Endodermal cell (in vitro differentiated cells): ENCODE measurements around the gene LIPH. TPM values are rescaled to one million over a fixed set of nuclear protein-coding genes. Genes with fewer than 3 reads are reported as not detected.

Source experiments
- DNase-seq: peaks from one replicate; pipeline ENCODE4 v3.0.0-alpha.2; 2017
- H3K27ac ChIP-seq: 2 replicates; pipeline ENCODE4 v1.5.1; 2013; ENCODE audit warnings: mild to moderate bottlenecking, low read depth, low read length, moderate library complexity
- H3K27me3 ChIP-seq: 2 replicates; pipeline ENCODE4 v1.6.1; 2013; ENCODE audit warnings: mild to moderate bottlenecking, low read length, moderate library complexity; ENCODE audit not compliant: insufficient read depth, control insufficient read depth, poor library complexity, severe bottlenecking
- H3K36me3 ChIP-seq: 2 replicates; pipeline ENCODE4 v1.7.0; 2013; ENCODE audit warnings: mild to moderate bottlenecking, low read length, moderate library complexity; ENCODE audit not compliant: control insufficient read depth, insufficient read depth
- H3K4me1 ChIP-seq: one replicate; pipeline ENCODE4 v1.7.0; 2013; ENCODE audit warnings: low read length; ENCODE audit not compliant: control insufficient read depth, insufficient read depth
- H3K4me3 ChIP-seq: 2 replicates; pipeline ENCODE4 v1.5.1; 2013; ENCODE audit warnings: mild to moderate bottlenecking, low read length, moderate library complexity
- H3K9ac ChIP-seq: 2 replicates; pipeline ENCODE4 v1.6.1; 2013; ENCODE audit warnings: mild to moderate bottlenecking, low read length, moderate library complexity; ENCODE audit not compliant: poor library complexity, severe bottlenecking; ENCODE audit errors: extremely low read depth
- H3K9me3 ChIP-seq: 2 replicates; pipeline ENCODE4 v1.6.1; 2013; ENCODE audit warnings: mild to moderate bottlenecking, low read length, moderate library complexity; ENCODE audit not compliant: control insufficient read depth
- H3K27ac Mint-ChIP-seq: 2 replicates; pipeline ENCODE4 v1.8.0; 2020; ENCODE audit warnings: mixed read lengths
- H3K27me3 Mint-ChIP-seq: 2 replicates; pipeline ENCODE4 v1.8.0; 2021; ENCODE audit warnings: mild to moderate bottlenecking, mixed read lengths; ENCODE audit not compliant: insufficient read depth
- H3K36me3 Mint-ChIP-seq: 2 replicates; pipeline ENCODE4 v1.8.0; 2020; ENCODE audit warnings: low read depth, mixed read lengths
- H3K4me1 Mint-ChIP-seq: 2 replicates; pipeline ENCODE4 v1.8.0; 2020; ENCODE audit warnings: mixed read lengths
- H3K4me3 Mint-ChIP-seq: 2 replicates; pipeline ENCODE4 v1.8.0; 2020; ENCODE audit warnings: mild to moderate bottlenecking, moderate library complexity, mixed read lengths
- H3K9me3 Mint-ChIP-seq: 2 replicates; pipeline ENCODE4 v1.8.0; 2020; ENCODE audit warnings: mild to moderate bottlenecking, mixed read lengths
- CTCF ChIP-seq: fragments of 200-600 bp; sonication (generic); conservative IDR thresholded peaks from 2 replicates; pipeline ENCODE4 v1.5.0; 2021; ENCODE audit warnings: antibody characterized with exemption, mild to moderate bottlenecking
- WGBS, 2 experiments: methylation state at CpG; one replicate each; pipeline versions ENCODE4 v1.1.5 to v1.1.7; 2013; ENCODE audit warnings: missing lambda C conversion rate in 2 of 2, mixed read lengths in 1 of 2; ENCODE audit not compliant: insufficient coverage in 1 of 2, insufficient read length in 1 of 2; 5-methylcytosine and 5-hydroxymethylcytosine counted together
- total RNA-seq, 2 donors: library from RNA; stranded (reverse); fragmentation: NEBNext Ultra II Directional in 1 of 2; extraction: Animal tissue kit (Norgen Biotek cat#: 25700) in 1 of 2; gene quantifications; 2 replicates in 1 of 2; 3 replicates in 1 of 2; pipeline ENCODE4 v1.2.1, GENCODE V29; 2021

LIPH gene
- total RNA-seq, 2 donors from 2014 or later = 0.81 to 2.3 TPM

- H3K9me3 Mint-ChIP-seq = no peaks in the 10 kb centered on the region
- no peak overlapping the region for H3K9ac ChIP-seq
- no peaks in the 10 kb centered on the region for H3K36me3 Mint-ChIP-seq
- H3K4me1 ChIP-seq = no peaks in the 10 kb centered on the region
- H3K27ac Mint-ChIP-seq = no peak overlapping the region
- no peak overlapping the region for H3K27ac ChIP-seq
- H3K27me3 Mint-ChIP-seq = peaks cover 18% of the 10 kb centered on the region
- no peak for DNase-seq
- H3K9me3 ChIP-seq = no peaks in the 10 kb centered on the region
- H3K36me3 ChIP-seq = no peaks in the 10 kb centered on the region
- 81 to 84% methylated on average over 2 to 3 of the region's 3 CpGs for WGBS, 2 experiments
- no peak overlapping the region for H3K4me3 Mint-ChIP-seq
- TF ChIP-seq CTCF = no peak
- H3K4me1 Mint-ChIP-seq = no peaks in the 10 kb centered on the region
- H3K4me3 ChIP-seq = no peak overlapping the region
- no peaks in the 10 kb centered on the region for H3K27me3 ChIP-seq
Observed at GRCh38 chr3:185504636-185505035, 47.8 kb downstream of the LIPH start.

GRCh38 chr3:185503521-185503920, 48.9 kb downstream of the LIPH start:
- peaks cover 3% of the 10 kb centered on the region for H3K9me3 ChIP-seq
- H3K4me1 Mint-ChIP-seq = no peaks in the 10 kb centered on the region
- no peaks in the 10 kb centered on the region for H3K36me3 ChIP-seq
- no peaks in the 10 kb centered on the region for H3K36me3 Mint-ChIP-seq
- DNase-seq = no peak
- H3K27me3 ChIP-seq = no peaks in the 10 kb centered on the region
- H3K4me3 Mint-ChIP-seq = no peak overlapping the region
- H3K27me3 Mint-ChIP-seq = peaks cover 20% of the 10 kb centered on the region
- no peaks in the 10 kb centered on the region for H3K4me1 ChIP-seq
- no peak overlapping the region for H3K27ac ChIP-seq
- no peak overlapping the region for H3K9ac ChIP-seq
- no peak overlapping the region for H3K27ac Mint-ChIP-seq
- 82 to 86% methylated on average over 1 of the region's 1 CpG for WGBS, 2 experiments
- H3K9me3 Mint-ChIP-seq = no peaks in the 10 kb centered on the region
- TF ChIP-seq CTCF = no peak
- H3K4me3 ChIP-seq = no peak overlapping the region

- Histone ChIP-seq H3K27ac (no peak overlapping the region), H3K9ac (no peak overlapping the region), H3K36me3 (no peaks in the 10 kb centered on the region), H3K27me3 (no peaks in the 10 kb centered on the region), H3K4me1 (no peaks in the 10 kb centered on the region), H3K4me3 (no peak overlapping the region), H3K9me3 (peaks cover 3% of the 10 kb centered on the region)
- Mint-ChIP-seq H3K4me3 (no peak overlapping the region), H3K27me3 (peaks cover 20% of the 10 kb centered on the region), H3K9me3 (no peaks in the 10 kb centered on the region), H3K4me1 (no peaks in the 10 kb centered on the region), H3K27ac (no peak overlapping the region), H3K36me3 (no peaks in the 10 kb centered on the region)
- DNase-seq = no peak
- WGBS, 2 experiments = 88 to 90% methylated on average over 2 to 3 of the region's 3 CpGs
- TF ChIP-seq CTCF = no peak
Observed at GRCh38 chr3:185502987-185503386, 49.4 kb downstream of the LIPH start.
